Stomach (tissue), 4 donors: ENCODE data around the gene ACBD4.

Experiments
- POLR2A ChIP-seq, 4 donors: fragments of 450-650 bp; IDR thresholded peaks; one replicate each; pipeline ENCODE4 v1.6.1; 2016; ENCODE audit warnings: antibody characterized with exemption in 4 of 4, control low read depth in 2 of 4, mild to moderate bottlenecking in 1 of 4, moderate library complexity in 1 of 4
- TF ChIP-seq, protein P1 (sequence below), 7 experiments: fragments of 450-650 bp in 4 of 7; fragments of 200-600 bp in 3 of 7; sonication (generic) in 3 of 7; IDR thresholded peaks; one replicate each; pipeline ENCODE4 v1.5.1; 2016 to 2019; ENCODE audit warnings: antibody characterized with exemption in 7 of 7, control low read depth in 2 of 7, mild to moderate bottlenecking in 1 of 7

- TF ChIP-seq, protein P1, sequence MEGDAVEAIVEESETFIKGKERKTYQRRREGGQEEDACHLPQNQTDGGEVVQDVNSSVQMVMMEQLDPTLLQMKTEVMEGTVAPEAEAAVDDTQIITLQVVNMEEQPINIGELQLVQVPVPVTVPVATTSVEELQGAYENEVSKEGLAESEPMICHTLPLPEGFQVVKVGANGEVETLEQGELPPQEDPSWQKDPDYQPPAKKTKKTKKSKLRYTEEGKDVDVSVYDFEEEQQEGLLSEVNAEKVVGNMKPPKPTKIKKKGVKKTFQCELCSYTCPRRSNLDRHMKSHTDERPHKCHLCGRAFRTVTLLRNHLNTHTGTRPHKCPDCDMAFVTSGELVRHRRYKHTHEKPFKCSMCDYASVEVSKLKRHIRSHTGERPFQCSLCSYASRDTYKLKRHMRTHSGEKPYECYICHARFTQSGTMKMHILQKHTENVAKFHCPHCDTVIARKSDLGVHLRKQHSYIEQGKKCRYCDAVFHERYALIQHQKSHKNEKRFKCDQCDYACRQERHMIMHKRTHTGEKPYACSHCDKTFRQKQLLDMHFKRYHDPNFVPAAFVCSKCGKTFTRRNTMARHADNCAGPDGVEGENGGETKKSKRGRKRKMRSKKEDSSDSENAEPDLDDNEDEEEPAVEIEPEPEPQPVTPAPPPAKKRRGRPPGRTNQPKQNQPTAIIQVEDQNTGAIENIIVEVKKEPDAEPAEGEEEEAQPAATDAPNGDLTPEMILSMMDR (IDR thresholded peaks at IDR 0.05) = no peak
- TF ChIP-seq POLR2A (IDR thresholded peaks at IDR 0.05) = no peak
Measured at GRCh38 chr17:45086391-45086790, 49.1 kb upstream of the ACBD4 start.
